ENCODE measurements around the gene SLC9A3.

DNA sequence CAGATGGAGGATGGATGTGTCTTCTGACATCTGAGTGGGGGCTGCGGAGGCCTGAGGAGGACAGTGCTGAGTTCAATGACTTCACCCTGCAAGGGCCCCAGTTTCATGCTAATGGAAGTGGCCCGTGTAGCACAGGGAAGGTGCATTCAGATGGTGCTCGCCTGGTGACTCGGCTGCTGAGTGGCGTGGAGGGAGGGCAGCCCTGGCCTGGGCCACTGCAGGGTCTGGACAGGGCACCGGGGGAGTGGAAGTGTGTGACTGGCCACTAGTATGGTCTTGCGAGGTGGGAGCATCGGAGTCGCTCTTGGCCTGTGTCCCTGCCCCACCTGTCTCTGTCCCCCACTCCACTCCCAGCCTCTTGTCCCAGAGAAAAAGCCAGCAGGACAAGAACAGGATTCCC, 1.7 kb upstream of the SLC9A3 start:
- TF ChIP-seq SP1 (IDR thresholded peaks at IDR 0.05) (no peak), BHLHE40 (IDR thresholded peaks at IDR 0.05; ENCODE audit: borderline replicate concordance) (no peak)
